Liver (tissue), 9 donors: ENCODE results near the gene UQCRC1. TPM values are rescaled to one million over a fixed set of nuclear protein-coding genes. Genes with fewer than 3 reads are reported as not detected.

Experiments used
- DNase-seq: peaks from one replicate; pipeline ENCODE4 v3.0.0-alpha.2; 2017; ENCODE audit warnings: low spot score
- H3K27ac ChIP-seq, 2 donors: one replicate each; pipeline ENCODE4 v1.7.0; 2013; ENCODE audit warnings: inconsistent platforms in 2 of 2, low read length in 2 of 2, control low read depth in 1 of 2, low read depth in 1 of 2, mild to moderate bottlenecking in 1 of 2
- H3K27me3 ChIP-seq, 4 donors: one replicate each; pipeline versions ENCODE4 v1.6.1 to v1.7.0; 2013; ENCODE audit warnings: low read length in 3 of 4, inconsistent platforms in 1 of 4, mild to moderate bottlenecking in 1 of 4, moderate library complexity in 1 of 4; ENCODE audit not compliant: control insufficient read depth in 4 of 4, insufficient read depth in 4 of 4
- H3K36me3 ChIP-seq, 4 donors: one replicate each; pipeline versions ENCODE4 v1.6.1 to v1.7.0; 2013; ENCODE audit warnings: low read length in 3 of 4, mild to moderate bottlenecking in 3 of 4, low read depth in 1 of 4, moderate library complexity in 1 of 4; ENCODE audit not compliant: control insufficient read depth in 4 of 4, insufficient read depth in 3 of 4
- H3K4me1 ChIP-seq, 4 donors: one replicate each; pipeline versions ENCODE4 v1.6.1 to v1.7.0; 2013; ENCODE audit warnings: low read length in 3 of 4, mild to moderate bottlenecking in 3 of 4, moderate library complexity in 1 of 4; ENCODE audit not compliant: control insufficient read depth in 4 of 4, insufficient read depth in 4 of 4
- H3K4me3 ChIP-seq, 3 donors: one replicate each; pipeline versions ENCODE4 v1.6.1 to v1.7.0; 2013; ENCODE audit warnings: low read length in 3 of 3, control low read depth in 1 of 3, low read depth in 1 of 3, mild to moderate bottlenecking in 1 of 3
- H3K9ac ChIP-seq, 2 donors: one replicate each; pipeline ENCODE4 v1.7.0; 2013; ENCODE audit warnings: low read length in 2 of 2, mild to moderate bottlenecking in 2 of 2, moderate library complexity in 2 of 2, control low read depth in 1 of 2, low read depth in 1 of 2
- H3K9me3 ChIP-seq, 4 donors: one replicate each; pipeline versions ENCODE4 v1.6.1 to v1.7.0; 2013; ENCODE audit warnings: low read length in 3 of 4; ENCODE audit not compliant: control insufficient read depth in 4 of 4
- EGR1 ChIP-seq, 2 donors: IDR thresholded peaks; 2 replicates each; pipeline ENCODE4 v1.6.1; 2016 to 2018; ENCODE audit warnings: antibody characterized with exemption in 2 of 2, low read depth in 2 of 2
- FOXA1 ChIP-seq: IDR thresholded peaks from 2 replicates; pipeline ENCODE4 v1.6.1; 2016; ENCODE audit warnings: antibody characterized with exemption
- FOXA2 ChIP-seq: IDR thresholded peaks from 2 replicates; pipeline ENCODE4 v1.6.1; 2016; ENCODE audit warnings: antibody characterized with exemption
- GABPA ChIP-seq, 2 donors: IDR thresholded peaks in 1 of 2; conservative IDR thresholded peaks in 1 of 2; 2 replicates each; pipeline ENCODE4 v1.6.1; 2016; ENCODE audit warnings: antibody characterized with exemption in 2 of 2, mild to moderate bottlenecking in 1 of 2, moderate library complexity in 1 of 2
- HNF4A ChIP-seq, 2 donors: conservative IDR thresholded peaks; 2 replicates each; pipeline ENCODE4 v1.6.1; 2016; ENCODE audit warnings: antibody characterized with exemption in 2 of 2, mild to moderate bottlenecking in 2 of 2
- HNF4G ChIP-seq: IDR thresholded peaks from 2 replicates; pipeline ENCODE4 v1.6.1; 2016; ENCODE audit warnings: antibody characterized with exemption
- JUND ChIP-seq, 2 donors: IDR thresholded peaks; 2 replicates each; pipeline ENCODE4 v1.6.1; 2016; ENCODE audit warnings: antibody characterized with exemption in 2 of 2
- NR2F2 ChIP-seq: IDR thresholded peaks from 2 replicates; pipeline ENCODE4 v1.6.1; 2016; ENCODE audit warnings: antibody characterized with exemption
- RAD21 ChIP-seq, 2 donors: IDR thresholded peaks; 2 replicates each; pipeline ENCODE4 v1.6.1; 2016; ENCODE audit warnings: antibody characterized with exemption in 2 of 2, mild to moderate bottlenecking in 2 of 2
- RXRA ChIP-seq, 2 donors: IDR thresholded peaks; 2 replicates each; pipeline ENCODE4 v1.6.1; 2017 to 2018; ENCODE audit warnings: antibody characterized with exemption in 2 of 2, mild to moderate bottlenecking in 1 of 2
- SP1 ChIP-seq: IDR thresholded peaks from 2 replicates; pipeline ENCODE4 v1.6.1; 2018; ENCODE audit warnings: antibody characterized with exemption, mild to moderate bottlenecking
- TAF1 ChIP-seq: conservative IDR thresholded peaks from 2 replicates; pipeline ENCODE4 v1.6.1; 2016; ENCODE audit warnings: antibody characterized with exemption, mild to moderate bottlenecking
- YY1 ChIP-seq: IDR thresholded peaks from 2 replicates; pipeline ENCODE4 v1.6.1; 2016; ENCODE audit warnings: antibody characterized with exemption, mild to moderate bottlenecking
- WGBS: extraction: QIAGEN DNeasy Blood & Tissue Kit; methylation state at CpG from one replicate; pipeline ENCODE4 v1.1.7; 2013; 5-methylcytosine and 5-hydroxymethylcytosine counted together
- polyA plus RNA-seq, 2 donors: library from polyadenylated mRNA; stranded (reverse) in 1 of 2; unstranded in 1 of 2; fragments of 200-250 nt in 1 of 2; fragments of >200 nt in 1 of 2; fragmentation: Nextera tagmentation in 1 of 2; extraction: Ambion mirVana in 1 of 2; gene quantifications; one replicate each; pipeline versions ENCODE4 v1.2.1 to v1.2.3, GENCODE V29; 2013 to 2015
- total RNA-seq, 2 donors: library from RNA; depleted of rRNA; stranded (reverse); fragments of >200 nt; gene quantifications; one replicate each; pipeline ENCODE4 v1.2.3, GENCODE V29; 2014
- TF ChIP-seq, protein P1 (sequence below): IDR thresholded peaks from 2 replicates; pipeline ENCODE4 v1.6.1; 2016; ENCODE audit warnings: antibody characterized with exemption, mild to moderate bottlenecking
- TF ChIP-seq, protein P2 (sequence below): IDR thresholded peaks from 2 replicates; pipeline ENCODE4 v1.6.1; 2016; ENCODE audit warnings: antibody characterized with exemption
- TF ChIP-seq, protein P3 (sequence below): fragments of 150-350 bp; IDR thresholded peaks from 2 replicates; pipeline ENCODE4 v1.5.1; 2017; ENCODE audit warnings: improper control_type of control experiment, low read depth, low read length; ENCODE audit not compliant: missing input control
- TF ChIP-seq, protein P4 (sequence below): IDR thresholded peaks from 2 replicates; pipeline ENCODE4 v1.6.1; 2016; ENCODE audit warnings: antibody characterized with exemption
- TF ChIP-seq, protein P5 (sequence below): IDR thresholded peaks from 2 replicates; pipeline ENCODE4 v1.6.1; 2016; ENCODE audit warnings: antibody characterized with exemption
- donor health status: healthy.
- donor health status: healthy.
- donor health status: healthy.
- donor health status: healthy.
- donor health status: healthy.

UQCRC1 gene
- total and polyA plus RNA-seq, 4 donors: 153 to 373 (median 289) TPM

DNA sequence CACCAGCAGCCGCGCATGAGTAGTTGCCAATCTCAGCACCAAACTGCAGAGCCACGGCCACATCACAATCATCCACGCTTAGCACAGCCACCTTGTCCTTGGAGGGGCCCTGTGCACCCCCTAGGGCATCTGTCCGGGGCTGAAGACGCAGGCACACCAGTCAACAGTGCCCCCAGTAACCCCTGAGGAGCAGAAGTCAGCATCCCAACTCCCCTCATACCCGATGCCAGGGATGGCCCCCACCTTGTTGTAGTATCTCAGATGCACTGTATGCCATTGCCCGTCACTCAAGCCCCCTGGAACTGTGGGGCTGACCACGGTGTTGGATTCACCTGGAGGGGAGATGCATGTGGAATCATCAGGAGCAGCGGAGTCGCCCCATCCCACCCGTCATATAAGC lies 45.6 kb upstream of the UQCRC1 start (continued):
- TF ChIP-seq, protein P1, sequence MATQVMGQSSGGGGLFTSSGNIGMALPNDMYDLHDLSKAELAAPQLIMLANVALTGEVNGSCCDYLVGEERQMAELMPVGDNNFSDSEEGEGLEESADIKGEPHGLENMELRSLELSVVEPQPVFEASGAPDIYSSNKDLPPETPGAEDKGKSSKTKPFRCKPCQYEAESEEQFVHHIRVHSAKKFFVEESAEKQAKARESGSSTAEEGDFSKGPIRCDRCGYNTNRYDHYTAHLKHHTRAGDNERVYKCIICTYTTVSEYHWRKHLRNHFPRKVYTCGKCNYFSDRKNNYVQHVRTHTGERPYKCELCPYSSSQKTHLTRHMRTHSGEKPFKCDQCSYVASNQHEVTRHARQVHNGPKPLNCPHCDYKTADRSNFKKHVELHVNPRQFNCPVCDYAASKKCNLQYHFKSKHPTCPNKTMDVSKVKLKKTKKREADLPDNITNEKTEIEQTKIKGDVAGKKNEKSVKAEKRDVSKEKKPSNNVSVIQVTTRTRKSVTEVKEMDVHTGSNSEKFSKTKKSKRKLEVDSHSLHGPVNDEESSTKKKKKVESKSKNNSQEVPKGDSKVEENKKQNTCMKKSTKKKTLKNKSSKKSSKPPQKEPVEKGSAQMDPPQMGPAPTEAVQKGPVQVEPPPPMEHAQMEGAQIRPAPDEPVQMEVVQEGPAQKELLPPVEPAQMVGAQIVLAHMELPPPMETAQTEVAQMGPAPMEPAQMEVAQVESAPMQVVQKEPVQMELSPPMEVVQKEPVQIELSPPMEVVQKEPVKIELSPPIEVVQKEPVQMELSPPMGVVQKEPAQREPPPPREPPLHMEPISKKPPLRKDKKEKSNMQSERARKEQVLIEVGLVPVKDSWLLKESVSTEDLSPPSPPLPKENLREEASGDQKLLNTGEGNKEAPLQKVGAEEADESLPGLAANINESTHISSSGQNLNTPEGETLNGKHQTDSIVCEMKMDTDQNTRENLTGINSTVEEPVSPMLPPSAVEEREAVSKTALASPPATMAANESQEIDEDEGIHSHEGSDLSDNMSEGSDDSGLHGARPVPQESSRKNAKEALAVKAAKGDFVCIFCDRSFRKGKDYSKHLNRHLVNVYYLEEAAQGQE: no peak
- TF ChIP-seq RAD21 (IDR thresholded peaks at IDR 0.05): no peak

DNA sequence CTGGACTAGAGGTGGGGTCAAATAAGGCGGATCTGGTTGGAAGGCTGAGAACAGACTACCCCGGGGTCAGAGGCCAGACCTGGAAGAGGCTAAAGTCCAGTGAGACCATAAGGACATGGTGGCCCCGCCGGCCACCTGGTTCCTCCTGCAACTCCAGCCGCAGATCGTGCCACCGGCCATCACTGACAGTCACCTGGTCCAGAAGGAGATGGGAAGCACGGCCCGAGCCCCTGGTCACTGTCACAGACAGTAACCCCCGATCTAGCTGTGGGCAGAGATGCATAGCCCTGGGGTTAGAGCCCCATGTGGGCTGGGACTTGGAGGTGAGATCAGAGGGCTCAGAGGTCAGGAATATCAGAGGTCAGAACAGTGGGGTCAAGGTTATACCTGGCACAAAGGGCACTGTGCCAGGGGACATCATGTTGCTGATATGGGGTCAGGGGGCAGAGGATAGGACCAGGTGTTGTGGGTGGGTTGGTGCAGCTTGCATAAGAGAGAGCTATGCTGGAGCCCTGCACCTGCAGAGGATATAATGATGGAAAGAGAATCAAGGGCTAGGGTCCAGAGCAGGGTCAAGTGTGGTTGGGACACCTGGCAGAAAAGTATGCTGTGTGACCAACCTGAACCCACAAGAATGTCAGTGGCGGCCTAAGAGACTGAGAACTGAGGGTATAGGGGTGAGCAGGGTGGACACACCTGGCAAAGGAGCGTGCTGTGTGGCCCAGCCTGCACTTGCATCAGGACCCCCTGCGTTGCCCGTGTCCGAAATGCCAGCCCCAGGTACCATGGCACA lies 43.7 kb upstream of the UQCRC1 start:
- Histone ChIP-seq H3K4me1 (peaks cover 0 to 9% (median under 1%) of the 10 kb centered on the region in 4 donors), H3K9me3 (no peaks in the 10 kb centered on the region), H3K36me3 (no peaks in the 10 kb centered on the region), H3K27ac (no peak overlapping the region), H3K9ac (no peak overlapping the region), H3K27me3 (no peaks in the 10 kb centered on the region), H3K4me3 (no peak overlapping the region)
- no peak for DNase-seq
- TF ChIP-seq FOXA1: no peak
- TF ChIP-seq HNF4G: no peak
- no peak for TF ChIP-seq FOXA2
- TF ChIP-seq, protein P2, sequence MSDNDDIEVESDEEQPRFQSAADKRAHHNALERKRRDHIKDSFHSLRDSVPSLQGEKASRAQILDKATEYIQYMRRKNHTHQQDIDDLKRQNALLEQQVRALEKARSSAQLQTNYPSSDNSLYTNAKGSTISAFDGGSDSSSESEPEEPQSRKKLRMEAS: no peak
- TF ChIP-seq, protein P3, sequence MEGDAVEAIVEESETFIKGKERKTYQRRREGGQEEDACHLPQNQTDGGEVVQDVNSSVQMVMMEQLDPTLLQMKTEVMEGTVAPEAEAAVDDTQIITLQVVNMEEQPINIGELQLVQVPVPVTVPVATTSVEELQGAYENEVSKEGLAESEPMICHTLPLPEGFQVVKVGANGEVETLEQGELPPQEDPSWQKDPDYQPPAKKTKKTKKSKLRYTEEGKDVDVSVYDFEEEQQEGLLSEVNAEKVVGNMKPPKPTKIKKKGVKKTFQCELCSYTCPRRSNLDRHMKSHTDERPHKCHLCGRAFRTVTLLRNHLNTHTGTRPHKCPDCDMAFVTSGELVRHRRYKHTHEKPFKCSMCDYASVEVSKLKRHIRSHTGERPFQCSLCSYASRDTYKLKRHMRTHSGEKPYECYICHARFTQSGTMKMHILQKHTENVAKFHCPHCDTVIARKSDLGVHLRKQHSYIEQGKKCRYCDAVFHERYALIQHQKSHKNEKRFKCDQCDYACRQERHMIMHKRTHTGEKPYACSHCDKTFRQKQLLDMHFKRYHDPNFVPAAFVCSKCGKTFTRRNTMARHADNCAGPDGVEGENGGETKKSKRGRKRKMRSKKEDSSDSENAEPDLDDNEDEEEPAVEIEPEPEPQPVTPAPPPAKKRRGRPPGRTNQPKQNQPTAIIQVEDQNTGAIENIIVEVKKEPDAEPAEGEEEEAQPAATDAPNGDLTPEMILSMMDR: no peak
- no peak for TF ChIP-seq YY1
- TF ChIP-seq, protein P1: no peak
- TF ChIP-seq NR2F2: no peak
- TF ChIP-seq, protein P4, sequence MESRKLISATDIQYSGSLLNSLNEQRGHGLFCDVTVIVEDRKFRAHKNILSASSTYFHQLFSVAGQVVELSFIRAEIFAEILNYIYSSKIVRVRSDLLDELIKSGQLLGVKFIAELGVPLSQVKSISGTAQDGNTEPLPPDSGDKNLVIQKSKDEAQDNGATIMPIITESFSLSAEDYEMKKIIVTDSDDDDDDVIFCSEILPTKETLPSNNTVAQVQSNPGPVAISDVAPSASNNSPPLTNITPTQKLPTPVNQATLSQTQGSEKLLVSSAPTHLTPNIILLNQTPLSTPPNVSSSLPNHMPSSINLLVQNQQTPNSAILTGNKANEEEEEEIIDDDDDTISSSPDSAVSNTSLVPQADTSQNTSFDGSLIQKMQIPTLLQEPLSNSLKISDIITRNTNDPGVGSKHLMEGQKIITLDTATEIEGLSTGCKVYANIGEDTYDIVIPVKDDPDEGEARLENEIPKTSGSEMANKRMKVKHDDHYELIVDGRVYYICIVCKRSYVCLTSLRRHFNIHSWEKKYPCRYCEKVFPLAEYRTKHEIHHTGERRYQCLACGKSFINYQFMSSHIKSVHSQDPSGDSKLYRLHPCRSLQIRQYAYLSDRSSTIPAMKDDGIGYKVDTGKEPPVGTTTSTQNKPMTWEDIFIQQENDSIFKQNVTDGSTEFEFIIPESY: no peak
- TF ChIP-seq EGR1 (IDR thresholded peaks at IDR 0.05; ENCODE audit: low read depth in 2 of 2): no peak
- no peak for TF ChIP-seq RXRA (IDR thresholded peaks at IDR 0.05)
- TF ChIP-seq TAF1: no peak
- no peak for TF ChIP-seq HNF4A (conservative IDR thresholded peaks at IDR 0.05)
- TF ChIP-seq GABPA (IDR thresholded peaks at IDR 0.05 in 1 of 2, conservative IDR thresholded peaks at IDR 0.05 in 1 of 2): no peak
- TF ChIP-seq JUND (IDR thresholded peaks at IDR 0.05): no peak
- TF ChIP-seq, protein P5, sequence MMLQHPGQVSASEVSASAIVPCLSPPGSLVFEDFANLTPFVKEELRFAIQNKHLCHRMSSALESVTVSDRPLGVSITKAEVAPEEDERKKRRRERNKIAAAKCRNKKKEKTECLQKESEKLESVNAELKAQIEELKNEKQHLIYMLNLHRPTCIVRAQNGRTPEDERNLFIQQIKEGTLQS: no peak
- no peak for TF ChIP-seq SP1
- no peak for TF ChIP-seq RAD21 (IDR thresholded peaks at IDR 0.05)
- WGBS: 97% methylated on average over 15 of the region's 15 CpGs
